HepG2 (cell line): Measurements from ENCODE around the gene ZNF84. TPM values are rescaled to one million over a fixed set of nuclear protein-coding genes. Genes with fewer than 3 reads are reported as not detected.
A peak's percentile ranks its signal among the peaks of the same experiment; 100 is the strongest.

Experiments used
- ARID4A ChIP-seq: sonication (generic); formaldehyde crosslinking; IDR thresholded peaks from 2 replicates; pipeline ENCODE4 v1.5.0; 2020; ENCODE audit warnings: mild to moderate bottlenecking, missing genetic modification reagents, borderline replicate concordance
- ATF1 ChIP-seq: IDR thresholded peaks from 2 replicates; pipeline ENCODE4 v1.6.1; 2016; ENCODE audit warnings: mild to moderate bottlenecking, control low read depth
- BCL6 ChIP-seq: IDR thresholded peaks from 2 replicates; pipeline ENCODE4 v1.6.1; 2016; ENCODE audit warnings: missing genetic modification reagents, missing compliant biosample characterization
- CBX5 ChIP-seq: sonication (generic); formaldehyde crosslinking; IDR thresholded peaks from 2 replicates; pipeline ENCODE4 v1.4.0; 2020; ENCODE audit warnings: missing genetic modification reagents, borderline replicate concordance
- E2F5 ChIP-seq: sonication (generic); formaldehyde crosslinking; conservative IDR thresholded peaks from 2 replicates; pipeline ENCODE4 v1.4.0; 2020; ENCODE audit warnings: missing genetic modification reagents
- KDM6A ChIP-seq: IDR thresholded peaks from 2 replicates; pipeline ENCODE4 v1.6.1; 2016; ENCODE audit warnings: low read depth
- LBX2 ChIP-seq: sonication (generic); formaldehyde crosslinking; IDR thresholded peaks from 2 replicates; pipeline ENCODE4 v1.5.0; 2020; ENCODE audit warnings: missing genetic modification reagents, mild to moderate bottlenecking, borderline replicate concordance
- LCORL ChIP-seq, 2 experiments: fragments of 450-650 bp in 1 of 2; sonication (generic) in 1 of 2; formaldehyde crosslinking in 1 of 2; IDR thresholded peaks; 2 replicates each; pipeline versions ENCODE4 v1.5.0 to v1.6.1; 2017 to 2020; ENCODE audit warnings: antibody characterized with exemption in 1 of 2, missing genetic modification reagents in 1 of 2
- MAX ChIP-seq: IDR thresholded peaks from 2 replicates; pipeline ENCODE4 v1.6.1; 2012; ENCODE audit warnings: inconsistent platforms
- PRDM15 ChIP-seq: sonication (generic); formaldehyde crosslinking; IDR thresholded peaks from 2 replicates; pipeline ENCODE4 v1.4.0; 2020; ENCODE audit warnings: missing genetic modification reagents
- RXRB ChIP-seq: IDR thresholded peaks from 2 replicates; pipeline ENCODE4 v1.6.1; 2016; ENCODE audit warnings: borderline replicate concordance, missing genetic modification reagents, missing compliant biosample characterization
- SIN3A ChIP-seq: IDR thresholded peaks from 2 replicates; pipeline ENCODE4 v1.6.1; 2011; ENCODE audit warnings: low read depth, mild to moderate bottlenecking, control low read depth, low read length, borderline replicate concordance
- SKI ChIP-seq: fragments of 450-650 bp; IDR thresholded peaks from one replicate; pipeline ENCODE4 v1.6.1; 2018; ENCODE audit warnings: mild to moderate bottlenecking; ENCODE audit not compliant: partially characterized antibody
- THAP8 ChIP-seq: sonication (generic); formaldehyde crosslinking; IDR thresholded peaks from 2 replicates; pipeline ENCODE4 v1.5.1; 2020; ENCODE audit warnings: missing genetic modification reagents, mild to moderate bottlenecking, borderline replicate concordance
- TSC22D2 ChIP-seq: sonication (generic); formaldehyde crosslinking; IDR thresholded peaks from 2 replicates; pipeline ENCODE4 v1.5.1; 2020; ENCODE audit warnings: missing genetic modification reagents, mild to moderate bottlenecking, borderline replicate concordance
- ZBTB20 ChIP-seq: sonication (generic); formaldehyde crosslinking; IDR thresholded peaks from 2 replicates; pipeline ENCODE4 v1.8.1; 2023; ENCODE audit warnings: missing genetic modification reagents, low read depth, mild to moderate bottlenecking, borderline replicate concordance
- ZNF143 ChIP-seq: sonication (generic); formaldehyde crosslinking; IDR thresholded peaks from 2 replicates; pipeline ENCODE4 v1.4.0; 2020; ENCODE audit warnings: missing genetic modification reagents
- ZNF20 ChIP-seq: sonication (generic); formaldehyde crosslinking; IDR thresholded peaks from 2 replicates; pipeline ENCODE4 v1.4.0; 2020; ENCODE audit warnings: mild to moderate bottlenecking, moderate library complexity, missing genetic modification reagents
- ZNF558 ChIP-seq: sonication (generic); formaldehyde crosslinking; IDR thresholded peaks from 2 replicates; pipeline ENCODE4 v1.9.0; 2022; ENCODE audit warnings: mild to moderate bottlenecking, missing genetic modification reagents, borderline replicate concordance
- ZNF564 ChIP-seq: sonication (generic); formaldehyde crosslinking; IDR thresholded peaks from 2 replicates; pipeline ENCODE4 v1.8.1; 2023; ENCODE audit warnings: mild to moderate bottlenecking, missing genetic modification reagents
- polyA plus RNA-seq, 8 experiments: library from polyadenylated mRNA; depleted of rRNA in 3 of 8; stranded (reverse) in 7 of 8; unstranded in 1 of 8; fragments of >200 nt; fragmentation: Illumina TruSeq in 4 of 8; extraction: Trizol in 4 of 8; gene quantifications; 2 replicates each; pipeline versions ENCODE4 v1.2.1 to v1.2.3, GENCODE V29; 2011 to 2016; ENCODE audit warnings: low read depth in 4 of 8, missing spikeins in 1 of 8, mixed read lengths in 1 of 8; ENCODE audit not compliant: insufficient read depth in 1 of 8
- total RNA-seq, 5 experiments: library from RNA; depleted of rRNA; stranded (reverse); fragments of >200 nt; fragmentation: Illumina TruSeq; extraction: Trizol; gene quantifications; 2 replicates each; pipeline ENCODE4 v1.2.3, GENCODE V29; 2016; ENCODE audit warnings: low read depth in 1 of 5

Gene ZNF84
- total and polyA plus RNA-seq, 2 of the 13 experiments (the other 11 are each of a cell fraction or from before 2014, with no cell fraction given): 15.5 to 21.8 TPM

GRCh38 chr12:133080026-133080367, 42.7 kb downstream of the ZNF84 start (continued):
- no peak for TF ChIP-seq ZBTB20 (CRISPR knock-in tag)
- no peak for TF ChIP-seq KDM6A (CRISPR knock-in tag)
- peak; percentile 14; the same call in 1 of the 2 replicates for TF ChIP-seq RXRB (CRISPR knock-in tag)
- TF ChIP-seq ZNF20 (CRISPR knock-in tag): no peak
- TF ChIP-seq ZNF564 (CRISPR knock-in tag): no peak
- no peak for TF ChIP-seq PRDM15 (CRISPR knock-in tag)
- no peak for TF ChIP-seq LCORL (IDR thresholded peaks at IDR 0.05)
- TF ChIP-seq LCORL (CRISPR knock-in tag; IDR thresholded peaks at IDR 0.05): no peak
- no peak for TF ChIP-seq MAX
- 0 out of 2 replicates have a peak, but pooled peaks have one; percentile 31 for TF ChIP-seq BCL6 (CRISPR knock-in tag)
- no peak for TF ChIP-seq ZNF558 (CRISPR knock-in tag)
- TF ChIP-seq E2F5 (CRISPR knock-in tag): no peak
- peak; percentile 97 for TF ChIP-seq ATF1 (CRISPR knock-in tag)
- TF ChIP-seq TSC22D2: no peak
- peak; percentile 89 for TF ChIP-seq ZNF143
- TF ChIP-seq SIN3A: no peak
- TF ChIP-seq CBX5 (CRISPR knock-in tag): peak; percentile 83; the same call in 1 of the 2 replicates
- no peak for TF ChIP-seq SKI
- 0 out of 2 replicates have a peak, but pooled peaks have one; percentile 9 for TF ChIP-seq THAP8
- no peak for TF ChIP-seq LBX2
- peak; percentile 59; the same call in 1 of the 2 replicates for TF ChIP-seq ARID4A (CRISPR knock-in tag)
